G401.6 (cell line): ENCODE data around the gene RYR1.
"Not testable (repeated sequence)": the region's sequence is repeated elsewhere in the genome, so short reads cannot be mapped to it uniquely, and the experiment has no call there.

Experiments
- FAIRE-seq: peaks from 2 replicates; lab custom pipeline; 2012; peaks lifted over from hg19 to GRCh38; lab: Jason Lieb, UNC

Gene RYR1

GRCh38 chr19:38400361-38400760 is 33.1 kb upstream of the RYR1 start:
- no peak for FAIRE-seq

GRCh38 chr19:38401148-38401547 is 32.3 kb upstream of the RYR1 start:
- FAIRE-seq = no peak

GRCh38 chr19:38402623-38402966 is 30.9 kb upstream of the RYR1 start:
- no peak for FAIRE-seq

GRCh38 chr19:38402967-38403674 is 30.4 kb upstream of the RYR1 start, which contains the start of gene FAM98C:
TSS of gene FAM98C (plus strand) at chr19:38403093. CDS start at chr19:38403154, 61 bp downstream.
- no peak for FAIRE-seq

GRCh38 chr19:38404858-38405257 is 28.6 kb upstream of the RYR1 start:
- no peak for FAIRE-seq

- FAIRE-seq = no peak
Observed at GRCh38 chr19:38405276-38405675, 28.2 kb upstream of the RYR1 start.

- FAIRE-seq = no peak
Observed at GRCh38 chr19:38409631-38410133, 23.8 kb upstream of the RYR1 start.

GRCh38 chr19:38410407-38410806 is 23.1 kb upstream of the RYR1 start:
- FAIRE-seq = not testable (repeated sequence)

- no peak for FAIRE-seq
Observed at GRCh38 chr19:38411041-38411712, 22.3 kb upstream of the RYR1 start.

- not testable (repeated sequence) for FAIRE-seq
Observed at GRCh38 chr19:38411898-38412297, 21.6 kb upstream of the RYR1 start.

GRCh38 chr19:38412491-38412890 is 21.0 kb upstream of the RYR1 start:
- FAIRE-seq = no peak

GRCh38 chr19:38412961-38413360 is 20.5 kb upstream of the RYR1 start:
- FAIRE-seq = no peak

GRCh38 chr19:38413416-38413815 is 20.1 kb upstream of the RYR1 start:
- no peak for FAIRE-seq

GRCh38 chr19:38417146-38417543 is 16.3 kb upstream of the RYR1 start:
- no peak for FAIRE-seq

- FAIRE-seq = no peak
Observed at GRCh38 chr19:38417544-38418506, 15.7 kb upstream of the RYR1 start.

GRCh38 chr19:38420935-38421334 is 12.6 kb upstream of the RYR1 start:
- no peak for FAIRE-seq

- no peak for FAIRE-seq
Observed at GRCh38 chr19:38421856-38422255, 11.6 kb upstream of the RYR1 start.

- FAIRE-seq = no peak
Observed at GRCh38 chr19:38422438-38422837, 11.1 kb upstream of the RYR1 start.

GRCh38 chr19:38424272-38424671 is 9.2 kb upstream of the RYR1 start:
- no peak for FAIRE-seq

GRCh38 chr19:38425222-38425809 is 8.2 kb upstream of the RYR1 start:
- no peak for FAIRE-seq

GRCh38 chr19:38425810-38426466 is 7.6 kb upstream of the RYR1 start, which contains the start of gene RASGRP4:
TSS of gene RASGRP4 (minus strand) at chr19:38426219. CDS start at chr19:38426091, 128 bp downstream.
- FAIRE-seq = no peak
